ES-I3 (cell line): Measurements from ENCODE around the gene RASSF5.

Experiments used
- H3K36me3 ChIP-seq: 2 replicates; pipeline ENCODE4 v1.6.1; 2013; ENCODE audit warnings: mild to moderate bottlenecking, low read length, control low read depth, moderate library complexity; ENCODE audit not compliant: insufficient read depth
- H3K4me1 ChIP-seq: 2 replicates; pipeline ENCODE4 v1.6.1; 2013; ENCODE audit warnings: mild to moderate bottlenecking, control low read depth, low read length; ENCODE audit not compliant: insufficient read depth
- H3K9ac ChIP-seq: 2 replicates; pipeline ENCODE4 v1.6.1; 2013; ENCODE audit warnings: low read depth, mild to moderate bottlenecking, low read length, moderate library complexity
- H3K9me3 ChIP-seq: 2 replicates; pipeline ENCODE4 v1.6.1; 2013; ENCODE audit warnings: mild to moderate bottlenecking, low read length, moderate library complexity; ENCODE audit not compliant: control insufficient read depth, insufficient read depth

Gene RASSF5

GRCh38 chr1:206524739-206525364, 17.5 kb downstream of the RASSF5 start:
- Histone ChIP-seq H3K9me3 (no peaks in the 10 kb centered on the region), H3K4me1 (no peaks in the 10 kb centered on the region), H3K36me3 (no peaks in the 10 kb centered on the region), H3K9ac (no peak overlapping the region)

- Histone ChIP-seq H3K9me3 (no peaks in the 10 kb centered on the region), H3K36me3 (no peaks in the 10 kb centered on the region), H3K9ac (no peak overlapping the region), H3K4me1 (no peaks in the 10 kb centered on the region)
Measured at GRCh38 chr1:206526064-206526911, 19.0 kb downstream of the RASSF5 start.

- Histone ChIP-seq H3K9me3 (no peaks in the 10 kb centered on the region), H3K4me1 (no peaks in the 10 kb centered on the region), H3K36me3 (no peaks in the 10 kb centered on the region), H3K9ac (no peak overlapping the region)
Measured at GRCh38 chr1:206529425-206529824, 22.1 kb downstream of the RASSF5 start.

- Histone ChIP-seq H3K9ac (no peak overlapping the region), H3K4me1 (no peaks in the 10 kb centered on the region), H3K9me3 (no peaks in the 10 kb centered on the region), H3K36me3 (no peaks in the 10 kb centered on the region)
Measured at GRCh38 chr1:206532368-206532767, 25.0 kb downstream of the RASSF5 start.

- H3K36me3 ChIP-seq = no peaks in the 10 kb centered on the region
- H3K9me3 ChIP-seq = no peaks in the 10 kb centered on the region
- no peaks in the 10 kb centered on the region for H3K4me1 ChIP-seq
- no peak overlapping the region for H3K9ac ChIP-seq
Measured at GRCh38 chr1:206534552-206534951, 27.2 kb downstream of the RASSF5 start.

- Histone ChIP-seq H3K4me1 (no peaks in the 10 kb centered on the region), H3K36me3 (no peaks in the 10 kb centered on the region), H3K9ac (no peak overlapping the region), H3K9me3 (no peaks in the 10 kb centered on the region)
Measured at GRCh38 chr1:206535853-206536188, 28.5 kb downstream of the RASSF5 start.

- Histone ChIP-seq H3K9ac (no peak overlapping the region), H3K9me3 (no peaks in the 10 kb centered on the region), H3K4me1 (no peaks in the 10 kb centered on the region), H3K36me3 (no peaks in the 10 kb centered on the region)
Measured at GRCh38 chr1:206537141-206537540, 29.8 kb downstream of the RASSF5 start.

- H3K9me3 ChIP-seq = no peaks in the 10 kb centered on the region
Measured at GRCh38 chr1:206538086-206538770, 30.9 kb downstream of the RASSF5 start.

GRCh38 chr1:206538901-206539640, 31.7 kb downstream of the RASSF5 start:
- no peaks in the 10 kb centered on the region for H3K9me3 ChIP-seq
- no peaks in the 10 kb centered on the region for H3K4me1 ChIP-seq
- no peaks in the 10 kb centered on the region for H3K36me3 ChIP-seq
- no peak overlapping the region for H3K9ac ChIP-seq

More at GRCh38 chr1:206538086-206538770, 30.9 kb downstream of the RASSF5 start:
- no peaks in the 10 kb centered on the region for H3K4me1 ChIP-seq
- H3K36me3 ChIP-seq = no peaks in the 10 kb centered on the region
- no peak overlapping the region for H3K9ac ChIP-seq

GRCh38 chr1:206540044-206540780, 32.9 kb downstream of the RASSF5 start:
- H3K4me1 ChIP-seq = no peaks in the 10 kb centered on the region
- no peaks in the 10 kb centered on the region for H3K36me3 ChIP-seq
- H3K9ac ChIP-seq = no peak overlapping the region
- H3K9me3 ChIP-seq = no peaks in the 10 kb centered on the region

GRCh38 chr1:206541236-206541833, 34.0 kb downstream of the RASSF5 start:
- H3K36me3 ChIP-seq = no peaks in the 10 kb centered on the region
- no peaks in the 10 kb centered on the region for H3K4me1 ChIP-seq
- H3K9me3 ChIP-seq = no peaks in the 10 kb centered on the region
- H3K9ac ChIP-seq = no peak overlapping the region

- no peaks in the 10 kb centered on the region for H3K4me1 ChIP-seq
- no peaks in the 10 kb centered on the region for H3K9me3 ChIP-seq
- H3K9ac ChIP-seq = no peak overlapping the region
- no peaks in the 10 kb centered on the region for H3K36me3 ChIP-seq
Measured at GRCh38 chr1:206544562-206545257, 37.4 kb downstream of the RASSF5 start.

- no peaks in the 10 kb centered on the region for H3K4me1 ChIP-seq
- H3K36me3 ChIP-seq = no peaks in the 10 kb centered on the region
- no peaks in the 10 kb centered on the region for H3K9me3 ChIP-seq
- H3K9ac ChIP-seq = no peak overlapping the region
Measured at GRCh38 chr1:206545351-206545750, 38.0 kb downstream of the RASSF5 start.
